ENCODE measurements around the gene ZNF217.

ZNF217 gene

GRCh38 chr20:53578492-53579222 is 15.0 kb downstream of the ZNF217 start:
- Histone ChIP-seq H3K4me1 (ENCODE audit: insufficient read depth, low read length) (peaks cover 10% of the 10 kb centered on the region; the same call in 1 of the 2 replicates), H3K27me3 (ENCODE audit: insufficient read depth, low read length) (no peaks in the 10 kb centered on the region), H3K9me3 (ENCODE audit: insufficient read depth, low read depth, low read length) (no peaks in the 10 kb centered on the region), H3K4me3 (ENCODE audit: low read length) (no peak overlapping the region), H3K36me3 (ENCODE audit: insufficient read depth, low read depth, low read length) (peaks cover 95% of the 10 kb centered on the region), H3K9ac (ENCODE audit: low read depth, low read length) (no peak overlapping the region), H3K27ac (ENCODE audit: low read length) (no peak overlapping the region)

- H3K4me1 ChIP-seq (ENCODE audit: insufficient read depth, low read length): peaks cover 10% of the 10 kb centered on the region; the same call in 1 of the 2 replicates
- H3K9ac ChIP-seq (ENCODE audit: low read depth, low read length): no peak overlapping the region
- H3K9me3 ChIP-seq (ENCODE audit: insufficient read depth, low read depth, low read length): no peaks in the 10 kb centered on the region
- H3K36me3 ChIP-seq (ENCODE audit: insufficient read depth, low read depth, low read length): peaks cover 99% of the 10 kb centered on the region
- H3K4me3 ChIP-seq (ENCODE audit: low read length): no peak overlapping the region
- H3K27ac ChIP-seq (ENCODE audit: low read length): no peak overlapping the region
- H3K27me3 ChIP-seq (ENCODE audit: insufficient read depth, low read length): no peaks in the 10 kb centered on the region
Measured at GRCh38 chr20:53576586-53577318, 16.9 kb downstream of the ZNF217 start.

- peaks cover 10% of the 10 kb centered on the region; the same call in 1 of the 2 replicates for H3K4me1 ChIP-seq (ENCODE audit: insufficient read depth, low read length)
Measured at GRCh38 chr20:53576195-53576580, 17.5 kb downstream of the ZNF217 start.

GRCh38 chr20:53575481-53576194 is 18.0 kb downstream of the ZNF217 start:
- Histone ChIP-seq H3K9ac (ENCODE audit: low read depth, low read length) (no peak overlapping the region), H3K4me3 (ENCODE audit: low read length) (no peak overlapping the region), H3K27ac (ENCODE audit: low read length) (no peak overlapping the region), H3K27me3 (ENCODE audit: insufficient read depth, low read length) (no peaks in the 10 kb centered on the region), H3K36me3 (ENCODE audit: insufficient read depth, low read depth, low read length) (peaks cover 98% of the 10 kb centered on the region), H3K4me1 (ENCODE audit: insufficient read depth, low read length) (peaks cover 10% of the 10 kb centered on the region; the same call in 1 of the 2 replicates), H3K9me3 (ENCODE audit: insufficient read depth, low read depth, low read length) (no peaks in the 10 kb centered on the region)

More at GRCh38 chr20:53576195-53576580, 17.5 kb downstream of the ZNF217 start:
- Histone ChIP-seq H3K36me3 (ENCODE audit: insufficient read depth, low read depth, low read length) (peaks cover 98% of the 10 kb centered on the region), H3K27ac (ENCODE audit: low read length) (no peak overlapping the region), H3K9ac (ENCODE audit: low read depth, low read length) (no peak overlapping the region), H3K9me3 (ENCODE audit: insufficient read depth, low read depth, low read length) (no peaks in the 10 kb centered on the region), H3K4me3 (ENCODE audit: low read length) (no peak overlapping the region), H3K27me3 (ENCODE audit: insufficient read depth, low read length) (no peaks in the 10 kb centered on the region)

GRCh38 chr20:53574819-53575218 is 18.8 kb downstream of the ZNF217 start:
- Histone ChIP-seq H3K27me3 (ENCODE audit: insufficient read depth, low read length) (no peaks in the 10 kb centered on the region), H3K4me1 (ENCODE audit: insufficient read depth, low read length) (peaks cover 4% of the 10 kb centered on the region; the same call in 1 of the 2 replicates), H3K9me3 (ENCODE audit: insufficient read depth, low read depth, low read length) (no peaks in the 10 kb centered on the region), H3K36me3 (ENCODE audit: insufficient read depth, low read depth, low read length) (peaks cover 98% of the 10 kb centered on the region), H3K27ac (ENCODE audit: low read length) (no peak overlapping the region), H3K9ac (ENCODE audit: low read depth, low read length) (no peak overlapping the region), H3K4me3 (ENCODE audit: low read length) (no peak overlapping the region)

- H3K36me3 ChIP-seq (ENCODE audit: insufficient read depth, low read depth, low read length): peaks cover 98% of the 10 kb centered on the region
Measured at GRCh38 chr20:53574259-53574789, 19.3 kb downstream of the ZNF217 start.

GRCh38 chr20:53571555-53572286 is 21.9 kb downstream of the ZNF217 start:
- Histone ChIP-seq H3K4me1 (ENCODE audit: insufficient read depth, low read length) (no peaks in the 10 kb centered on the region), H3K9me3 (ENCODE audit: insufficient read depth, low read depth, low read length) (no peaks in the 10 kb centered on the region), H3K36me3 (ENCODE audit: insufficient read depth, low read depth, low read length) (peaks cover 99% of the 10 kb centered on the region), H3K4me3 (ENCODE audit: low read length) (no peak overlapping the region), H3K27ac (ENCODE audit: low read length) (no peak overlapping the region), H3K9ac (ENCODE audit: low read depth, low read length) (no peak overlapping the region), H3K27me3 (ENCODE audit: insufficient read depth, low read length) (no peaks in the 10 kb centered on the region)

More at GRCh38 chr20:53574259-53574789, 19.3 kb downstream of the ZNF217 start:
- Histone ChIP-seq H3K4me3 (ENCODE audit: low read length) (no peak overlapping the region), H3K9me3 (ENCODE audit: insufficient read depth, low read depth, low read length) (no peaks in the 10 kb centered on the region), H3K4me1 (ENCODE audit: insufficient read depth, low read length) (0 out of 2 replicates have a peak, but pooled peaks cover 4% of the 10 kb centered on the region), H3K27me3 (ENCODE audit: insufficient read depth, low read length) (no peaks in the 10 kb centered on the region), H3K9ac (ENCODE audit: low read depth, low read length) (no peak overlapping the region), H3K27ac (ENCODE audit: low read length) (no peak overlapping the region)

GRCh38 chr20:53570446-53571276 is 23.0 kb downstream of the ZNF217 start:
- peaks cover 96% of the 10 kb centered on the region for H3K36me3 ChIP-seq (ENCODE audit: insufficient read depth, low read depth, low read length)
- no peak overlapping the region for H3K9ac ChIP-seq (ENCODE audit: low read depth, low read length)
- no peak overlapping the region for H3K4me3 ChIP-seq (ENCODE audit: low read length)
- no peaks in the 10 kb centered on the region for H3K9me3 ChIP-seq (ENCODE audit: insufficient read depth, low read depth, low read length)
- H3K27me3 ChIP-seq (ENCODE audit: insufficient read depth, low read length): no peaks in the 10 kb centered on the region
- H3K27ac ChIP-seq (ENCODE audit: low read length): no peak overlapping the region
- H3K4me1 ChIP-seq (ENCODE audit: insufficient read depth, low read length): no peaks in the 10 kb centered on the region

GRCh38 chr20:53569606-53570307 is 23.9 kb downstream of the ZNF217 start:
- Histone ChIP-seq H3K9ac (ENCODE audit: low read depth, low read length) (no peak overlapping the region), H3K27me3 (ENCODE audit: insufficient read depth, low read length) (no peaks in the 10 kb centered on the region), H3K27ac (ENCODE audit: low read length) (no peak overlapping the region), H3K4me3 (ENCODE audit: low read length) (no peak overlapping the region), H3K4me1 (ENCODE audit: insufficient read depth, low read length) (no peaks in the 10 kb centered on the region), H3K36me3 (ENCODE audit: insufficient read depth, low read depth, low read length) (peaks cover 96% of the 10 kb centered on the region), H3K9me3 (ENCODE audit: insufficient read depth, low read depth, low read length) (no peaks in the 10 kb centered on the region)

GRCh38 chr20:53569005-53569404 is 24.6 kb downstream of the ZNF217 start:
- Histone ChIP-seq H3K4me3 (ENCODE audit: low read length) (no peak overlapping the region), H3K36me3 (ENCODE audit: insufficient read depth, low read depth, low read length) (peaks cover 88% of the 10 kb centered on the region), H3K27ac (ENCODE audit: low read length) (no peak overlapping the region), H3K9me3 (ENCODE audit: insufficient read depth, low read depth, low read length) (no peaks in the 10 kb centered on the region), H3K9ac (ENCODE audit: low read depth, low read length) (no peak overlapping the region), H3K4me1 (ENCODE audit: insufficient read depth, low read length) (no peaks in the 10 kb centered on the region), H3K27me3 (ENCODE audit: insufficient read depth, low read length) (no peaks in the 10 kb centered on the region)

Measured in iPS-20b (cell line).